Retina (tissue), 1 donor: ENCODE results near the gene SPAG17.

Experiments
- DNase-seq: peaks from one replicate; pipeline ENCODE4 v3.0.0-alpha.2; 2016

Gene SPAG17

GRCh38 chr1:118185084-118185832, at the start of gene SPAG17:
Gene SPAG17, minus strand, starts transcription at chr1:118185228. Its CDS starts 71 bp downstream, at chr1:118185157.
- DNase-seq: peak; percentile 94

DNA sequence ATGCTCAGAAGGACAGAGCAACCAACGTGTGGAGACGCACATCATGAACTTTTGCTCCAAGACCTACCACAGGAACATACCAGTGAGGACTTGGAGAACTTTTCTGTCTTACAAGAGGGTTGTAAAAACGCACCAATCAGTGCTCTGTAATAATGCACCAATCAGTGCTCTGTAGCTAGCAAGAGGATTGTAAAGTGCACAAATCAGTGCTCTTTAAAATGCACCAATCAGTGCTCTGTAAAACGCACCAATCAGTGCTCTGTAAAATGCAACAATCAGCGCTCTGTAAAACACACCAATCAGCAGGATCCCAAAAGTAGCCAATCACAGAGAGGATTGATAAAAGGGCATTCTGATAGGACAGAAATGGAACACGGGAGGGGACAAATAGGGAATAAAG, 40.4 kb upstream of the SPAG17 start:
- no peak for DNase-seq

GRCh38 chr1:118223426-118223825, 38.4 kb upstream of the SPAG17 start:
- no peak for DNase-seq

- no peak for DNase-seq
Measured at GRCh38 chr1:118219438-118219837, 34.4 kb upstream of the SPAG17 start.

DNA sequence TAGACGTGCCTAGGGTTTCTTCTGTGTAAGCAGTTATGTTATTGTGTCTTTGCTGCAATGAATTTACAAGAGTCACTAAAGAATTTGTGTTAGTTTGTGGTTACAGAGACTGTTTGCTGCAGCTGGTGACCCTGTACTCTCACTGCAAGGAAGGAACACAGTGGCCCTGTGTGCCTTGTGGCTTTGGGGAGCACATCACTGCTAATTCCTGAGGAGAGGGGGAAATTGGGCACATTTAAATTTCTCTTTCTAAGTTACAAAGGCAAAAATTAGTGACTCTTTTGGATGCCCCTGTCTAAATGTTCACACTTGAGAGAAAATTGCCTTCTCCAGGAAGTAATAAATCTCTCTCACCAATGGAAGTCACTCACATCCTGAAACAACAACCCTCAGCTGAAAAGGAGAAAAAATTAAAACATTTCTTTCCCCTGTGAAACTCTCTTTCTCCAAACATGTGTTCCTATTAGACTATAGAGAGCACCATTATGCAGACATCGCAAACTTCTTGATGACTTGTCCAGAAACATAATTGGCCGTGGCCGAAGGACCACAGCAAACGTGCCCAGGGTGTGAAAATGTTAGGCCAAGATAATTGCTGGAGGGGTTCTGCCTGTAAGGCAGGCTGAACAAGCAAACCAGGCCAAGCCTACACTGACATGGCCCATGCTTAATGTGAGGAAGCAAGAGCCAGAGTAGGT, 32.3 kb upstream of the SPAG17 start:
- no peak for DNase-seq

DNA sequence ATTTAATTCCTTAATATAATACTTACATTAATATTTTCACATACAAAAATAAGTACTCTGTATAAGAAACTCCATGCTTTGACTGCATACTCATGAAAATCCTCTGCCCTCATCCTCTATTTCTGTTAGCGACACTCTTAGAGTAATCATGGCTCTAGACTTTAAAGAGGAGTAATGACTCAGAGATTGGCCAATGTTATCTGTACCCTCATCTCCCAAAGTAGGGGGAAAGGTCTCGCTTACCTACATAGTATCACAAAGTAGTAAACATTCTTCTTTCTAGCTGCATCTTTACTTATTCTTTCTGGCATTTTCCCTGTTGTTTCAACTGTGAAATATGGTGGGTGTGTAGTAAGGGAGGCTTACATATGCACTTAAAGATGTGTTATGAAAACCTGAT, 29.8 kb upstream of the SPAG17 start:
- DNase-seq: no peak

DNA sequence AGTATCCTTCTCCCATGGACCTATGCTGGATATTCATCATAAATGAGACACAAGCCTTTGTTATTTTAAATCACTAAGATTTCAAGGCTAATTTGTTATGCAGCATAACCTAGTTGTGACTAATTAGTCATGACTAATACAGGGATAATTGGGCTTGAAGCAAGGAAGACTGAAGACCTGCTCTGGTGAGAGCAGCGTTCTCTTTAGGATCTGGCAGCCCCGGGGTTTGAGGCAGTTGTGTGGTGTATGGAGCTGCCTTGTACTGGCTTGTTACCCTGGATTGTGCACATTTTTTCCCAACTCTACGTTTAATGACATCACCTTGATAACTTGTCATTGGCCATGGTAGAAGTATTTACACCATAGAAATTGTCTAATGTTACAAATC, 25.7 kb upstream of the SPAG17 start:
- DNase-seq: no peak

DNA sequence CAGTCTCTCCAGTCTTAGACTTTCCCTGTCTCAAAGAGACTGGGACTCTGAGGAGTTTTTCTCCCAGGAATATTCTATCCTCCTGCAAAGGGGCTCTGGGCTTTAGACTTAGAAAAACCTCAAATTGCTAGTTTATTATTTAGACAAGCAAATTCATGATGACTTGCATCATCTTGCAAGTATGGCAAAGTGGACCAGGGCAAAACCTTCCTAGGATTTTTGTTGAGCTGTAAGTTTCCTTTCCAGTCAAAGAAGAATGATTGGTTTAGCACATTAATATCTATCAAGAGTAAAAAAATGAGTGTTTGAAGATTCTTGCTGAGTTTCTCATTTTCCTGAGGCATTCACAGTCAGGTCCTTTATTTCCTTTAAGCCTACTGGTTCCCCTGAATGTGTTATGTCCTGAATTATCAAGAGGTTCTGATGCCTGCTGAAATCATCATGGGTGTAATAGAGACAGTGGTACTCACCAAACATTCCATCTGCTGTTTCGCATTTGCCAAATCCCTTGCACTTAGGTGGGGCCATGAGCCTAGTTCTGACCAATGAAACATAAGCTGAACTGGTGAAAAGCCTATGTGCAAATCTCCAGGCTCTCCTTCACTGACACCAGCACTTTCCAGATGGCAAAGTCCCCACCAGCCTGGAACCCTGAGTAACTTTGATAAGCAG, 25.2 kb upstream of the SPAG17 start:
- DNase-seq: no peak

- DNase-seq: no peak
Measured at GRCh38 chr1:118209648-118210047, 24.6 kb upstream of the SPAG17 start.

DNA sequence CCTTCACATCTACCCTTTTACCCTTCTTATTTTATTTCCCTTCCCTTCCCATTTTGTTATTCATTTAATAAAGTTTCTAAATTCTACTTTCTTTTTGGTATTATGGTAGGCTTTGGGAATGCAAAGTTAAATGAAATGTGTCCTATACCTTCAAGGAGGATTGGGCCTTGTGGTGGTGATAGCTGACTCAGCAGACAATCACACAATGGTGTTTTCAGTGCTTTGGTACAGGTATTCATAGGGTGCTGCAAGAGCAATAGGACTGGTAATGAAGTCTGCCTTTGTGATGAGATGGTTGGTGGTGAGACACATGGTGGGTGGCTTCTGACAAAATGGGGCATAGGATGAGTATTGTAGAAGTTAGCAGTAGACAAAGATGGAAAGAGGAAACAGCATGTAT, 21.9 kb upstream of the SPAG17 start:
- no peak for DNase-seq

DNA sequence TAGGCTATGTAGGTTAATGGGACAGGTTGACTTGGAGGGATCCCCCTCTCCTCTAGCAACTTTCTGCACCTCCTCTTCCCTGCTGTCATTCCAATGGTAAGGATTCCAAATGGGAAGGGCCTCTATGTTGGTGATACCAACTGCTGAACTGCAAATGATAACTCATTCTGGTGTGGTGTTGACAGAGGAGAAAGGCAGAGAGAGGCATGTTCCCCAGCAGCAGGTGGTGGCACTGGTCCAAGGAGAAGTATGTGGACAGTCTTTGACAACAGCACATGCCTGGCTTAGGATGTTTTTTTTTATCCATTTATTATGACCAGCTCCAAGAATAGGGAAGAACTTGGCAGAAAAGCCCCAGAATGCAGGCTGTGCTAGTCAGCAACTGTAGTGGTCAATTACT, 19.6 kb upstream of the SPAG17 start:
- DNase-seq: no peak

GRCh38 chr1:118204105-118204504, 19.1 kb upstream of the SPAG17 start:
- DNase-seq: no peak

DNA sequence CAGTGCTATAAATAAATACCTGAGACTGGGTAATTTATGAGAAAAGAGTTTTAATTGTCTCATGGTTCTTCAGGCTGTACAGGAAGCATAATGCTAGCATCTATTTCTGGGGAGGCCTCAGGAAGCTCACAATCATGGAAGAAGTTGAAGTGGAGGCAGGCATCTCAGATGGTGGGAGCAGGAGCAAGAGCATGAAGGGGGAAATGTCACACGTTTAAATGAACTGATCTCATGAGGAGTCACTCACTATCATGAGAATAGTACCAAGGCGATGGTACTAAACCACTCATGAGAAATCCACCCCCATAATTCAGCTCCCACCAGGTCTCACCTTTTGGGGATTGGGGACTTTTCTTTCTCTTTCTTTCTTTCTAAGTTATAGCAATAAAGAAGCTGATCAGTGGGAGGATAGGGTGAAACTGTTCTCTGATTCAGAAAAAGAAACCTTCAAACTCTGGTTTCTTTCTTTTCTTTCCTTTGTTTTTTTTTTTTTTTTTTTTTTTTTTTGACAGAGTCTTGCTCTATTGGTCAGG, 17.1 kb upstream of the SPAG17 start:
- DNase-seq: no peak

DNA sequence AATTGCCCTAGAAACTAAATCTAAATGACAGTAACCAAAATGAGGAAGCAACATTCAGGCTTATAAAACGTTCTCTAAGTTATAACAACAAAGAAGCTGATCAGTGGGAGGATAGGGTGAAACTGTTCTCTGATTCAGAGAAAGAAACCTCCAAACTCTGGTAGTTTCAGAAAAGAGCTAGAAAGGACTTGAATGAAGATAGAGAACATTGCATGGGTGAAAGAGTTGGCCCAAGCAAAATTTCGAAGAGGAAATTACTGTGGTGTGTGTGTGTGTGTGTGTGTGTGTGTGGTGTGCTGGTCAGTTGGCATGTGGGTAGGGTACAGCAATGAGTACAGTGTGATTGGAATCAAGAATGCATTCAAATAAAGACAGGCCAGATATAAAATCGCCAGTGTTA, 16.5 kb upstream of the SPAG17 start:
- DNase-seq: no peak

DNA sequence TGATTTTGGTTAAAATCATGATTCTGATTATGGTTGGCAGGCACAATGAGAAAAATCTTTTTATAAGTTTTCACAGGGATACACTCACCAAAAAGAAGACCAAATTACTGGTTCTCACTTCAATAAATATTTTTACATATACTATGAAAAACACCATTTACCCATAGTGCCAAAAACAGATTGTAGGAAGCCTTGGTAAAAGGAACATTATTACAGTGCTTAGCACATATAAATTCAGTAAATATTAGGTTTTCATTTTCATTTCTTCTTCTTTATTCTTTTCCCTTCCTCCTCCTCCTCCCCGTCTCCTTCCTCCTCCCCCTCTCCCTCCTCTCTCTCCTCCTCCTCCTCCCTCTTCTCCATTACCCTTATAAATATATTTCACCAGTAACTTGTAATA, 15.8 kb upstream of the SPAG17 start:
- DNase-seq: no peak

DNA sequence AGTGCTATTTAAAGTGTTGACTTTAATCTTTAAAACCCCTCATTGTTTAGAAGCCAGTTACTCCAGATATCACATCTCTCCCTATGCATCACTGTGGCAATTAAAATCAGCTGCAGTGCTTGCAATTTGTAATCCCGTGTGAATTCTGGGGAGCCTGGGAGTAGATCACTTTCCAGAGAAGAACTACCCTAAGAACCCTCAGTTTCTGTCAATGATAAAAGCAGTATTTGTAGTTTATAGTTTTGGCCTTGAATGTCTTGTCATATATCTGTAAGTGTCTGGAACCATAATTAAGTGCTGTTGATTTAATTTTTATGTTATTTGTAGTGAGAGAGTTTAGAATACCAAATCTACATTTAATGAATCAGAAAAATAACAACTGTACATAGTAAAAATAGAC, 5.5 kb upstream of the SPAG17 start:
- DNase-seq: no peak

DNA sequence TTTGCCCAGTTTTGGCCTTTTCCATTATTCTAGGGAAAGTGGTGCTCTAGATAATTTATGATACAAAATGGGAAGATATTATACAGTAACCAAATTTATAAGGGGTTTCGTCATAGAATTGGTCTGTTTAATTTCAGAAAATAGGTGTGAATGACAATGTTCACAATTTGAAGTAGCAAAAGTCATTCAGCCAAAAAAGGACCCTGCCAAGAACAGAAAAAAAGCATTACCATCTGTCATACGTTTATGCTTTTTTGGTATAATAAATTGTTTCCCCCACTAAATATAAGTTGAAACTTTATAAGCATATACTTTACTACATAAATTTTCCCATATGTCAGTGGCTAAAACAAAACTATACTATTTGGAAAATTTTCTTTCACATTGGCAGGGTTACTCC, 4.5 kb upstream of the SPAG17 start:
- no peak for DNase-seq

DNA sequence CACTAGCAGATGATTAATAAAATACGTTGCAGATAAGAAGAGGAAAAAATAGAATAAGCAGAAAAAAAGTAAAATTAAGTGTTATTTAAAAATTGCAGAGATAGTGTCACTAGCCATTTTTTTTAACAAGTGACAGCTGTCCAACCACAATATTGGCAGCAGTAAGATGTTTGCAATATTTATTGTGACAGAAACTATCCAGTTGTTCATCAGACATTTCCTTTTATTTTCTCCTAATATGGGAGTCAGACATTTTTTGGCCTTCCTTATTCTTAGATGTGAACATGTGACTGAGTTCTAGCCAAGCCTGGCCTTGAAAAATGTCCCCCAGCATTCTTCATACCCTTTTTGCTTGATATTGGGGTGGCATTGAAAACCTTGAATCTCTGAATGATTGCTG, 3.4 kb upstream of the SPAG17 start:
- no peak for DNase-seq

DNA sequence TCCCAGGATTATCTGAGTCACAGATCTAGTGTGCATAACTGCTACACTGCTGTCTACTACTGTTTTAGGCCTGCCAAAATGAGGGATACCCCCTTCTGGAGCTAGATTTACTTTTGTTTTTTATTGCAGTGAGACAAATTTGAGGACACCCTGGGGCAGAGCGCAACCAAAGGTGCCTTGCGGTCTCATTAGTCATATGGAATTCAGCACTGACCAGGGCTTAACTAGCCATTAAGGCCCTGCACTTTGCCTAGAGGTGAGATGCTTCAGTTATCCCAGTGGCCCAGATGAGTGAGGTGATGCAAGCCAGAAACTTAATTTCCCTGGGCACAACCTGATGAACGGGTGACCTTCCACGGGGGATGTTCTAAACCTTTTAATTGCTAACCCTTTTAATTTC, 998 bp upstream of the SPAG17 start:
- no peak for DNase-seq

DNA sequence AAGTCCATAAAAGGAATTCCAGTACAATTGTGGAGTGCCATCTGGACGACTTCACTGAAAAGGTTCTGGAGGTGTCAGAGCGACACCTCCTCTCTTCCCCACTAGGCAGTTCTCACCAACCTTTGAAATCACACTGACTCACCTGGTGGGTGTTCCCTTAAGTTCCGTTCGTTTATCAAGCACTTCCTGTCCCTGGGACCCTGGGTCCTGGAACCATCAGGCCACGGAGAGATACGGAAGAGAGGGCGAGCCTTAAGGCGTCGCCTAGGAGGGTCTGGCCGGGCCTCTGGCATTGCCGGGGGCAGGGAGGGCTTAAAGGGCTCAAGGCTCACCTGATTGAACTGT, 317 bp downstream of the SPAG17 start:
- DNase-seq: no peak

DNA sequence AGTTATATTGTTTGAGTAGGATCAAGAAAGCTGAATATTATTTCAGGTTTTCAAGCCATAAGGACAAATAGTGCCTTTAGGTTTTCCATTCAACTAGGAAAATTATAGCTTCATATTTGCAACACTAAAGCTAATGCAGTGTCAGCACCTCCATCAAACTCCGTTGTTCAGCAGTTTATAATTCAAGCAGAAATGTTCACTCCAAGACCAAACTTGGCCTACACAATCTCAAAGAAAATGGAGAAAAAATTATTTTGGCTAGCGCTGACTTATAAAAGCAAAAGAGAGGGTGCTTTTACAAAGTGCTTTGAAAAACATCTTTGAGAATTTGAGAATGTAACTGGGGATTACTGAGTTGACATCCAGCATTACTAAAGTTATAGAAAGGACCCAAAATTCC, 1.4 kb downstream of the SPAG17 start:
- DNase-seq: no peak

DNA sequence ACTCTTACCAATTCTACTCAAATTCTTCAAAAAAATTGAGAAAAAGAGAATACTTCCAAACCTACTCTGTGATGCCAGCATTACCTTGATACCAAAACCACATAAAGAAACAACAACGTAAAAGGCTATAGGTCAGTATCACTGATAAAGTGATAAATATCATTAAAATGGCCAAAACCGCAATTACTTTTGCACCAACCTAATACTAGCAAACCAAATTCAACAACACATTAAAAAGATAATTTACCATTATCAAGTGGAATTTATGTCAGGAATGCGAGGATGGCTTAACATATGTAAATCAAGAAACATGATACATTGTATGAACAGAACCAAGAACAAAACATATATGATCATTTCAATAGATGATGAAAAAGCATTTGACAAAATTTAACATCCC, 7.0 kb downstream of the SPAG17 start:
- DNase-seq: no peak

DNA sequence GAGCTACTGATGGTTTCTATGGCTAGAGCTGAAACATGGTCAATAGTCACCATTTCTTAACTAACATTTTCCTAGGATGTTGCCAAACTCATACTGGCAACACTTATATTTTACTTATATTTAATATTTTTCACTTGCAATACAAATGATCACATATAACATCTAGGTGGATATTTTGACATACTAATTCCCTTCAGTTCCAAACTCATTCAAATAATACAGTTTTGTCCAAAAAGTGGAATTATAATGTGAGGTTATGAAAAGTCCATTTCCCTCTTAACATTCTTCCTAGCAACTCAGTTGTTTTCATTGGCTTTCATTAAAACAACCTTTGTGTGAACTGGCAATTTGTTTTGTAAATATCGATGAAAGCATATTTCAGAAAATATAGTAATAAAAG, 16.0 kb downstream of the SPAG17 start:
- DNase-seq: no peak

GRCh38 chr1:118160806-118161205, 24.2 kb downstream of the SPAG17 start:
- no peak for DNase-seq
